H9 (cell line): ENCODE results near the gene FRMPD1. TPM values are rescaled to one million over a fixed set of nuclear protein-coding genes. Genes with fewer than 3 reads are reported as not detected.

Source experiments
- DNase-seq: peaks from one replicate; pipeline ENCODE4 v3.0.0-alpha.2; 2017
- H2AFZ ChIP-seq: one replicate; pipeline ENCODE4 v1.6.1; 2013; ENCODE audit warnings: mild to moderate bottlenecking, low read length, control low read depth, moderate library complexity
- H2AK5ac ChIP-seq: 2 replicates; pipeline ENCODE4 v1.6.1; 2013; ENCODE audit warnings: low read length, control low read depth, mixed read lengths; ENCODE audit not compliant: insufficient read length
- H2BK120ac ChIP-seq: one replicate; pipeline ENCODE4 v1.6.1; 2013; ENCODE audit warnings: low read depth, mild to moderate bottlenecking, low read length, control low read depth, inconsistent platforms; ENCODE audit not compliant: poor library complexity, severe bottlenecking
- H2BK12ac ChIP-seq: 2 replicates; pipeline ENCODE4 v1.6.1; 2013; ENCODE audit warnings: low read length, control low read depth, mixed read lengths, low read depth; ENCODE audit not compliant: insufficient read length
- H2BK15ac ChIP-seq: 2 replicates; pipeline ENCODE4 v1.6.1; 2013; ENCODE audit warnings: low read depth, low read length, control low read depth
- H2BK20ac ChIP-seq: one replicate; pipeline ENCODE4 v1.6.1; 2013; ENCODE audit warnings: low read depth, mild to moderate bottlenecking, low read length, control low read depth, inconsistent platforms; ENCODE audit not compliant: poor library complexity, severe bottlenecking
- H2BK5ac ChIP-seq: 2 replicates; pipeline ENCODE4 v1.6.1; 2013; ENCODE audit warnings: low read length, control low read depth, mixed read lengths; ENCODE audit not compliant: insufficient read length
- H3K14ac ChIP-seq: 2 replicates; pipeline ENCODE4 v1.6.1; 2013; ENCODE audit warnings: low read length, control low read depth; ENCODE audit not compliant: insufficient read depth
- H3K18ac ChIP-seq: 2 replicates; pipeline ENCODE4 v1.6.1; 2013; ENCODE audit warnings: low read depth, mild to moderate bottlenecking, mixed read lengths, low read length, control low read depth; ENCODE audit not compliant: insufficient read length
- H3K23ac ChIP-seq: 2 replicates; pipeline ENCODE4 v1.6.1; 2013; ENCODE audit warnings: low read length, control low read depth, mixed read lengths, low read depth; ENCODE audit not compliant: insufficient read length
- H3K23me2 ChIP-seq: 2 replicates; pipeline ENCODE4 v1.6.1; 2013; ENCODE audit warnings: low read depth, mild to moderate bottlenecking, mixed read lengths, low read length, control low read depth; ENCODE audit not compliant: insufficient read length, poor library complexity, severe bottlenecking
- H3K27ac ChIP-seq: 2 replicates; pipeline ENCODE4 v1.5.1; 2013; ENCODE audit warnings: low read length, control low read depth, mixed read lengths, low read depth; ENCODE audit not compliant: insufficient read length
- H3K27me3 ChIP-seq: 2 replicates; pipeline ENCODE4 v1.6.1; 2013; ENCODE audit warnings: low read length, control low read depth, inconsistent platforms; ENCODE audit not compliant: insufficient read depth
- H3K4ac ChIP-seq: 2 replicates; pipeline ENCODE4 v1.6.1; 2013; ENCODE audit warnings: low read depth, mild to moderate bottlenecking, control low read depth, inconsistent platforms, low read length, moderate library complexity
- H3K4me1 ChIP-seq: 2 replicates; pipeline ENCODE4 v1.6.1; 2013; ENCODE audit warnings: low read length, control low read depth, inconsistent platforms; ENCODE audit not compliant: insufficient read depth
- H3K4me2 ChIP-seq: 2 replicates; pipeline ENCODE4 v1.6.1; 2013; ENCODE audit warnings: low read length, control low read depth, mixed read lengths; ENCODE audit not compliant: insufficient read length, insufficient read depth
- H3K56ac ChIP-seq: 2 replicates; pipeline ENCODE4 v1.6.1; 2013; ENCODE audit warnings: low read depth, mild to moderate bottlenecking, mixed read lengths, low read length, control low read depth; ENCODE audit not compliant: insufficient read length
- H3K79me1 ChIP-seq: 2 replicates; pipeline ENCODE4 v1.6.1; 2013; ENCODE audit warnings: low read depth, mild to moderate bottlenecking, moderate library complexity, low read length, control low read depth, inconsistent platforms; ENCODE audit not compliant: insufficient read depth, poor library complexity, severe bottlenecking
- H3K79me2 ChIP-seq: 2 replicates; pipeline ENCODE4 v1.6.1; 2013; ENCODE audit warnings: low read length, control low read depth, inconsistent platforms; ENCODE audit not compliant: insufficient read depth
- H3K9ac ChIP-seq: 2 replicates; pipeline ENCODE4 v1.6.1; 2013; ENCODE audit warnings: low read length, control low read depth, mixed read lengths; ENCODE audit not compliant: insufficient read length; ENCODE audit errors: extremely low read depth
- H3K9me3 ChIP-seq: one replicate; pipeline ENCODE4 v1.6.1; 2013; ENCODE audit warnings: low read depth, low read length, inconsistent platforms; ENCODE audit not compliant: control insufficient read depth
- H3T11ph ChIP-seq: one replicate; pipeline ENCODE4 v1.6.1; 2013; ENCODE audit warnings: mild to moderate bottlenecking, low read length, control low read depth, inconsistent platforms
- H4K20me1 ChIP-seq: one replicate; pipeline ENCODE4 v1.6.1; 2013; ENCODE audit not compliant: control insufficient read depth, insufficient read length, insufficient read depth
- H4K5ac ChIP-seq: 2 replicates; pipeline ENCODE4 v1.6.1; 2013; ENCODE audit warnings: low read depth, mild to moderate bottlenecking, mixed read lengths, low read length, control low read depth; ENCODE audit not compliant: insufficient read length
- H4K8ac ChIP-seq: replicated peaks from 2 replicates; pipeline ENCODE4 v1.6.1; 2013; ENCODE audit warnings: low read length, control low read depth, mixed read lengths, low read depth; ENCODE audit not compliant: insufficient read length
- H4K91ac ChIP-seq: 2 replicates; pipeline ENCODE4 v1.6.1; 2013; ENCODE audit warnings: low read depth, mild to moderate bottlenecking, moderate library complexity, mixed read lengths, low read length, control low read depth; ENCODE audit not compliant: insufficient read length
- H3K27ac Mint-ChIP-seq, 3 experiments: 2 replicates in 2 of 3; 3 replicates in 1 of 3; pipeline ENCODE4 v1.8.0; 2020 to 2021; ENCODE audit warnings: mixed read lengths in 3 of 3, mild to moderate bottlenecking in 1 of 3, moderate library complexity in 1 of 3
- H3K27me3 Mint-ChIP-seq: 2 replicates; pipeline ENCODE4 v1.8.0; 2021; ENCODE audit warnings: low read depth, mild to moderate bottlenecking, moderate library complexity, mixed read lengths
- H3K36me3 Mint-ChIP-seq, 3 experiments: 2 replicates in 2 of 3; 3 replicates in 1 of 3; pipeline ENCODE4 v1.8.0; 2020 to 2021; ENCODE audit warnings: low read depth in 3 of 3, mixed read lengths in 3 of 3; ENCODE audit not compliant: insufficient read depth in 1 of 3
- H3K4me1 Mint-ChIP-seq, 2 experiments: 2 replicates each; pipeline ENCODE4 v1.8.0; 2020; ENCODE audit warnings: mixed read lengths in 2 of 2
- H3K4me3 Mint-ChIP-seq, 2 experiments: 2 replicates in 1 of 2; 3 replicates in 1 of 2; pipeline ENCODE4 v1.8.0; 2020 to 2021; ENCODE audit warnings: mild to moderate bottlenecking in 2 of 2, mixed read lengths in 2 of 2, moderate library complexity in 1 of 2
- H3K9me3 Mint-ChIP-seq, 2 experiments: 2 replicates in 1 of 2; 3 replicates in 1 of 2; pipeline ENCODE4 v1.8.0; 2020; ENCODE audit warnings: mild to moderate bottlenecking in 2 of 2, mixed read lengths in 2 of 2, moderate library complexity in 1 of 2
- WGBS: extraction: QIAGEN DNeasy Blood & Tissue Kit; methylation state at CpG from one replicate; pipeline ENCODE4 v1.1.7; 2013; ENCODE audit warnings: missing lambda C conversion rate, low lambda C conversion rate, mixed read lengths; ENCODE audit not compliant: insufficient read length; ENCODE audit errors: extremely low coverage; 5-methylcytosine and 5-hydroxymethylcytosine counted together
- total RNA-seq: library from RNA; stranded (reverse); gene quantifications from 2 replicates; pipeline ENCODE4 v1.2.1, GENCODE V29; 2021
- TF ChIP-seq, protein P1 (sequence below): fragments of 200-600 bp; sonication (generic); conservative IDR thresholded peaks from 3 replicates; pipeline ENCODE4 v1.8.0; 2021; ENCODE audit warnings: antibody characterized with exemption, mild to moderate bottlenecking

The FRMPD1 gene
- total RNA-seq, 1 experiment from 2014 or later: 0.04 TPM

DNA sequence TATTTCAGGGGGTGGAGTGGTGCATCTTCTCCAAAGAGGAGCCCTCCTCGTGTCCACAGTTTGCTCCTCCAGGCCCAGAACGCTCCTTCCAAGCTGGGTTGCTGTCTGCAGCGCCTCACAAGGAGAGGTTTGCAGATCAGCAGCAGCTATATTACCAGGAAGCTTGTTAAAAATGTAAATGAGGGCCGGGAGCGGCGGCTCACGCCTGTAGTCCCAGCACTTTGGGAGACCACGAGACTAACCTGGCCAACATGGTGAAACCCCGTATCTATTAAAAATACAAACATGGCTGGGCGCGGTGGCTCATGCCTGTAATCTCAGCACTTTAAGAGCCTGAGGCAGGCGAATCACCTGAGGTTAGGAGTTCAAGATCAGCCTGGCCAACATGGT, 25.0 kb upstream of the FRMPD1 start:
- Mint-ChIP-seq H3K4me3 (no peak overlapping the region), H3K9me3 (no peaks in the 10 kb centered on the region; a peak in 1 of 5 replicates), H3K27me3 (no peaks in the 10 kb centered on the region), H3K4me1 (peaks cover 25 to 30% of the 10 kb centered on the region in 2 experiments), H3K27ac (no peak overlapping the region), H3K36me3 (no peaks in the 10 kb centered on the region)
- H3K23ac ChIP-seq: no peak overlapping the region
- no peaks in the 10 kb centered on the region for H3K9me3 ChIP-seq
- no peak overlapping the region for H2AK5ac ChIP-seq
- no peak overlapping the region for H3T11ph ChIP-seq
- H3K4me1 ChIP-seq: peaks cover 8% of the 10 kb centered on the region; the same call in 1 of the 2 replicates
- no peaks in the 10 kb centered on the region for H3K23me2 ChIP-seq
- H3K56ac ChIP-seq: no peak overlapping the region
- H2BK15ac ChIP-seq: no peak overlapping the region
- no peak overlapping the region for H3K4ac ChIP-seq
- H4K20me1 ChIP-seq: no peaks in the 10 kb centered on the region
- H3K27ac ChIP-seq: no peak overlapping the region
- no peak overlapping the region for H3K9ac ChIP-seq
- no peak overlapping the region for H4K5ac ChIP-seq
- H3K79me1 ChIP-seq: no peaks in the 10 kb centered on the region
- H3K4me2 ChIP-seq: no peak overlapping the region
- no peak overlapping the region for H4K91ac ChIP-seq
- no peak overlapping the region for H3K18ac ChIP-seq
- H2BK120ac ChIP-seq: no peak overlapping the region
- no CpG with 5 or more reads among the region's 12 CpGs for WGBS
- no peak for DNase-seq
- H2BK20ac ChIP-seq: no peak overlapping the region
- TF ChIP-seq, protein P1, sequence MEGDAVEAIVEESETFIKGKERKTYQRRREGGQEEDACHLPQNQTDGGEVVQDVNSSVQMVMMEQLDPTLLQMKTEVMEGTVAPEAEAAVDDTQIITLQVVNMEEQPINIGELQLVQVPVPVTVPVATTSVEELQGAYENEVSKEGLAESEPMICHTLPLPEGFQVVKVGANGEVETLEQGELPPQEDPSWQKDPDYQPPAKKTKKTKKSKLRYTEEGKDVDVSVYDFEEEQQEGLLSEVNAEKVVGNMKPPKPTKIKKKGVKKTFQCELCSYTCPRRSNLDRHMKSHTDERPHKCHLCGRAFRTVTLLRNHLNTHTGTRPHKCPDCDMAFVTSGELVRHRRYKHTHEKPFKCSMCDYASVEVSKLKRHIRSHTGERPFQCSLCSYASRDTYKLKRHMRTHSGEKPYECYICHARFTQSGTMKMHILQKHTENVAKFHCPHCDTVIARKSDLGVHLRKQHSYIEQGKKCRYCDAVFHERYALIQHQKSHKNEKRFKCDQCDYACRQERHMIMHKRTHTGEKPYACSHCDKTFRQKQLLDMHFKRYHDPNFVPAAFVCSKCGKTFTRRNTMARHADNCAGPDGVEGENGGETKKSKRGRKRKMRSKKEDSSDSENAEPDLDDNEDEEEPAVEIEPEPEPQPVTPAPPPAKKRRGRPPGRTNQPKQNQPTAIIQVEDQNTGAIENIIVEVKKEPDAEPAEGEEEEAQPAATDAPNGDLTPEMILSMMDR: no peak
- no peak overlapping the region for H2AFZ ChIP-seq
- H3K27me3 ChIP-seq: no peaks in the 10 kb centered on the region
- H3K14ac ChIP-seq: no peak overlapping the region
- no peak overlapping the region for H2BK12ac ChIP-seq
- H4K8ac ChIP-seq: no peak overlapping the region
- H2BK5ac ChIP-seq: no peak overlapping the region
- H3K79me2 ChIP-seq: no peaks in the 10 kb centered on the region
